GM12878 (cell line): ENCODE data around the gene PDPK1.

Experiments
- CHD2 ChIP-seq: IDR thresholded peaks from 2 replicates; pipeline ENCODE4 v1.6.1; 2011; ENCODE audit warnings: low read depth, low read length, improper control_type of control experiment, borderline replicate concordance
- EP300 ChIP-seq, 2 experiments: fragments of 150-350 bp in 1 of 2; IDR thresholded peaks; 2 replicates each; pipeline ENCODE4 v1.6.1; 2011 to 2012; ENCODE audit warnings: low read depth in 2 of 2, low read length in 2 of 2, borderline replicate concordance in 1 of 2, improper control_type of control experiment in 1 of 2, inconsistent platforms in 1 of 2; ENCODE audit not compliant: control insufficient read depth in 1 of 2
- PBX3 ChIP-seq: IDR thresholded peaks from 2 replicates; pipeline ENCODE4 v1.6.1; 2011; ENCODE audit warnings: mild to moderate bottlenecking, low read depth, low read length, moderate library complexity; ENCODE audit not compliant: insufficient replicate concordance
- POLR2A ChIP-seq: IDR thresholded peaks from 2 replicates; pipeline ENCODE4 v1.6.1; 2011; ENCODE audit warnings: low read depth, mild to moderate bottlenecking, low read length
- RAD51 ChIP-seq: fragments of 450-650 bp; IDR thresholded peaks from 2 replicates; pipeline ENCODE4 v1.6.1; 2016; ENCODE audit warnings: moderate library complexity, mild to moderate bottlenecking, inconsistent platforms
- SUPT20H ChIP-seq: IDR thresholded peaks from 2 replicates; pipeline ENCODE4 v1.6.1; 2011; ENCODE audit warnings: low read depth, mild to moderate bottlenecking, low read length, moderate library complexity, borderline replicate concordance; ENCODE audit not compliant: control insufficient read depth
- TF ChIP-seq, protein P1 (sequence below), 3 experiments: IDR thresholded peaks in 2 of 3; conservative IDR thresholded peaks in 1 of 3; 2 replicates each; pipeline ENCODE4 v1.5.1; 2011; ENCODE audit warnings: low read depth in 3 of 3, low read length in 3 of 3, mild to moderate bottlenecking in 3 of 3, control low read depth in 2 of 3, moderate library complexity in 2 of 3, inconsistent platforms in 1 of 3, mixed read lengths in 1 of 3; ENCODE audit not compliant: control insufficient read depth in 2 of 3, insufficient read depth in 1 of 3; ENCODE audit errors: extremely low read depth in 1 of 3

DNA sequence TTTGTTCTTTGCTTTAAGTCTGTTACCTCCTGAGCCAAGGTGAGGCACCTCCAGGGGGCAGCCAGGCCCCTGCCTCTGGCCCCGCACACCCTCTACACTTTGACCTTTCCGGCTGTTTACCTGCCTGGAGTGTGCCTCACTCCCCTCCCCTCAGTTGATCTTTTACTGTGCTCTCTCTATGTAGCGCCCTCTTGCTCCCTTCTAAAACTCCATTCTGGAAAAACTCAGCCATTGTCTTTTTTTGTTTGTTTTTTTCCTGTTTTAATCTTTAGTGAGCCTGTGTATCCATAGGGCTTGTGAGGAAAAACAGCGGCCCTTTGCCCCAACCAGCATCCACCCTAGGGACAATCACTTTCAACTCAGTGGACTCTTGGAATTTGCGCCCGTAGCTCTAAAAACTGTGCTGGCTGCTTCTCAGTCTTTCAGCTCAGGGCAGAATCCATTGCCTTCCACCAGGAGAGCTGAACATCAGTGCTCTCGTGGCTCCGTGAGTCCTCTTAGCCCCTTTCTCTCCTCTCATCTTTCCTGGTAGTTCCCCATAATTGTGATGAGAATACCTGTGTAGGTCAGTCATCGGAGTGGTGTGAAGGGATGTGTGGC, 13.4 kb upstream of the PDPK1 start:
- TF ChIP-seq, protein P1, sequence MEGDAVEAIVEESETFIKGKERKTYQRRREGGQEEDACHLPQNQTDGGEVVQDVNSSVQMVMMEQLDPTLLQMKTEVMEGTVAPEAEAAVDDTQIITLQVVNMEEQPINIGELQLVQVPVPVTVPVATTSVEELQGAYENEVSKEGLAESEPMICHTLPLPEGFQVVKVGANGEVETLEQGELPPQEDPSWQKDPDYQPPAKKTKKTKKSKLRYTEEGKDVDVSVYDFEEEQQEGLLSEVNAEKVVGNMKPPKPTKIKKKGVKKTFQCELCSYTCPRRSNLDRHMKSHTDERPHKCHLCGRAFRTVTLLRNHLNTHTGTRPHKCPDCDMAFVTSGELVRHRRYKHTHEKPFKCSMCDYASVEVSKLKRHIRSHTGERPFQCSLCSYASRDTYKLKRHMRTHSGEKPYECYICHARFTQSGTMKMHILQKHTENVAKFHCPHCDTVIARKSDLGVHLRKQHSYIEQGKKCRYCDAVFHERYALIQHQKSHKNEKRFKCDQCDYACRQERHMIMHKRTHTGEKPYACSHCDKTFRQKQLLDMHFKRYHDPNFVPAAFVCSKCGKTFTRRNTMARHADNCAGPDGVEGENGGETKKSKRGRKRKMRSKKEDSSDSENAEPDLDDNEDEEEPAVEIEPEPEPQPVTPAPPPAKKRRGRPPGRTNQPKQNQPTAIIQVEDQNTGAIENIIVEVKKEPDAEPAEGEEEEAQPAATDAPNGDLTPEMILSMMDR (IDR thresholded peaks at IDR 0.05 in 2 of 3, conservative IDR thresholded peaks at IDR 0.05 in 1 of 3; ENCODE audit: control insufficient read depth in 2 of 3, extremely low read depth in 1 of 3, insufficient read depth in 1 of 3, low read depth in 3 of 3, low read length in 3 of 3): no peak
- TF ChIP-seq PBX3 (no peak), POLR2A (no peak), RAD51 (no peak), CHD2 (no peak), EP300 (IDR thresholded peaks at IDR 0.05; ENCODE audit: borderline replicate concordance in 1 of 2, control insufficient read depth in 1 of 2, low read depth in 2 of 2, low read length in 2 of 2) (no peak), SUPT20H (no peak)
